HEK293T (cell line): ENCODE results near the gene CUX1.
A peak's percentile ranks its signal among the peaks of the same experiment; 100 is the strongest.

ENCODE experiments used
- CTCF ChIA-PET: fragments of 350-600 bp; formaldehyde crosslinking; extraction: SDS; loops from one replicate; lab custom pipeline; 2021; ENCODE audit warnings: antibody characterized with exemption, inconsistent platforms; lab: Yijun Ruan, JAX
- POLR2A ChIA-PET: fragments of 350-600 bp; formaldehyde crosslinking; extraction: SDS; loops from one replicate; lab custom pipeline; 2020; ENCODE audit warnings: antibody characterized with exemption, inconsistent platforms; lab: Yijun Ruan, JAX
- DNase-seq: peaks from one replicate; pipeline ENCODE4 v3.0.0; 2012; ENCODE audit warnings: mixed read lengths; ENCODE audit errors: extremely low spot score
- ARNT ChIP-seq: fragments of 450-650 bp; IDR thresholded peaks from 2 replicates; pipeline ENCODE4 v1.6.1; 2017; ENCODE audit warnings: mild to moderate bottlenecking
- BHLHE40 ChIP-seq: fragments of 450-650 bp; IDR thresholded peaks from 2 replicates; pipeline ENCODE4 v1.6.1; 2016; ENCODE audit warnings: mild to moderate bottlenecking, moderate library complexity, borderline replicate concordance
- CTBP1 ChIP-seq: fragments of 450-650 bp; IDR thresholded peaks from 2 replicates; pipeline ENCODE4 v1.6.1; 2016; ENCODE audit warnings: borderline replicate concordance
- ELF4 ChIP-seq: fragments of 450-650 bp; IDR thresholded peaks from 2 replicates; pipeline ENCODE4 v1.6.1; 2017; ENCODE audit warnings: antibody characterized with exemption
- FOXA1 ChIP-seq: fragments of 450-650 bp; IDR thresholded peaks from 2 replicates; pipeline ENCODE4 v1.6.1; 2016; ENCODE audit warnings: mild to moderate bottlenecking
- FOXK2 ChIP-seq: fragments of 450-650 bp; IDR thresholded peaks from 2 replicates; pipeline ENCODE4 v1.6.1; 2016; ENCODE audit warnings: mild to moderate bottlenecking
- FOXM1 ChIP-seq: fragments of 450-650 bp; IDR thresholded peaks from 2 replicates; pipeline ENCODE4 v1.6.1; 2017; ENCODE audit warnings: mild to moderate bottlenecking, borderline replicate concordance
- HDGF ChIP-seq: fragments of 450-650 bp; IDR thresholded peaks from 2 replicates; pipeline ENCODE4 v1.6.1; 2017; ENCODE audit warnings: antibody characterized with exemption, borderline replicate concordance
- L3MBTL2 ChIP-seq: fragments of 450-650 bp; conservative IDR thresholded peaks from 2 replicates; pipeline ENCODE4 v1.6.1; 2016; ENCODE audit warnings: mild to moderate bottlenecking
- LEF1 ChIP-seq: fragments of 450-650 bp; IDR thresholded peaks from 2 replicates; pipeline ENCODE4 v1.6.1; 2017; ENCODE audit warnings: mild to moderate bottlenecking, borderline replicate concordance
- NFRKB ChIP-seq: fragments of 450-650 bp; IDR thresholded peaks from 2 replicates; pipeline ENCODE4 v1.6.1; 2016; ENCODE audit warnings: mild to moderate bottlenecking, moderate library complexity
- PKNOX1 ChIP-seq: fragments of 450-650 bp; IDR thresholded peaks from 2 replicates; pipeline ENCODE4 v1.6.1; 2016
- SP1 ChIP-seq: fragments of 450-650 bp; IDR thresholded peaks from 2 replicates; pipeline ENCODE4 v1.6.1; 2017
- SUZ12 ChIP-seq: fragments of 450-650 bp; IDR thresholded peaks from 2 replicates; pipeline ENCODE4 v1.6.1; 2016; ENCODE audit warnings: mild to moderate bottlenecking
- TARDBP ChIP-seq: fragments of 450-650 bp; IDR thresholded peaks from 2 replicates; pipeline ENCODE4 v1.6.1; 2016
- ZNF384 ChIP-seq: fragments of 450-650 bp; IDR thresholded peaks from 2 replicates; pipeline ENCODE4 v1.6.1; 2016

Gene CUX1

DNA sequence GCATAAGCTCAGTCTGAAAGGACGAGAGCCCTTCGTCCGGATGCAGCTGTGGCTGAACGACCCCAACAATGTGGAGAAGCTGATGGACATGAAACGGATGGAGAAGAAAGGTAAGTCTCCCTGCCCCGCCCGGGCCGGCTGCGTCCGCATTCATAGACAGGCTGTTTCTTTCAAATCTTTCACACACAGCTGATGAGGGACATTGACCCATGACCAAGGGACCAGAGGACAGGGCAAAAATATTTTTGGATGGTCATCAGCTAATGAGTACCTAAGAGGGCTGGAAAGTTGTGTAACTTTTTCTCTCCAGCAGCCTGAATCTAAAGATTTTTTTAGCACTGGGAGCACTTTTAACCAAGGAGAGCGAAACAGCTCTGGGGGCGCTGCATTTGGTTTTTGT, 416.7 kb downstream of the CUX1 start:
- ChIA-PET CTCF (no interaction called here), POLR2A (no interaction called here)
- no peak for DNase-seq
- TF ChIP-seq CTBP1 (no peak), HDGF (no peak), SUZ12 (no peak), BHLHE40 (no peak), TARDBP (no peak), LEF1 (no peak), FOXM1 (no peak), ZNF384 (no peak), FOXK2 (no peak), FOXA1 (no peak), NFRKB (no peak), ELF4 (no peak), PKNOX1 (no peak), L3MBTL2 (no peak), SP1 (no peak), ARNT (no peak)

DNA sequence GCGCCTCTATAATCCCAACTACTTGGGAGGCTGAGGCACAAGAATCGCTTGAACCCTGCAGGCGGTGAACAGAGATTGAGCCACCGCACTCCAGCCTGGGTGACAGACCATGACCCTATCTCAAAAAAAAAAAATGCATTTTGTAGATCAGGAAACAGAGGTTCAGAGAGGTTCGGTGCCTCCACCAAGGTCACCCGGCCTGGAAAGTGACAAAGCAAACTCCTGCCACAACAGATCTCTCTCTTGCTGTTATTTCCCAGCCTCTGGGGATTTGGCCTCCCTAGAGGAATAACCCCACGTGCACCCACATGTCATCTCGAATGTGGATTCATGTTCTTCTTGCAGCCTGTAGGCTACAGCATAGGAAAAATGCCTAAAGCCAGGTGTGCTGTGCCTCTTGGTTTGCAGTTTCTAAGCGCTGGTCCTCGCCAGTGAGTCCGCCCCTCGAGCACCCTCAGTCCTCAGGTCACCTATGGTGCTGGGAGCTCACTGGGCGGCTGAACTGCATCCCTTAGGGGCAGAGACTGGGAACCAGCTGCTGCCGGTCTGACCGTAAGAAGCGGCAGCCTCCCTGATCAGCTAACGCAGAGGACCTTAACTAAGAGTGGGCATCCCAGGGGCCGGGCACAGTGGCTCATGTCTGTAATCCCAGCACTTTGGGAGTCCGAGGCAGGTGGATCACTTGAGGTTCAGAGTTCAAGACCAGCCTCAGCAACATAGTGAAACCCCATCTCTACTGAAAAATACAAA, 417.6 kb downstream of the CUX1 start:
- ChIA-PET CTCF (interaction anchor here (0.6 kb wide), 1 partner anchor 15 kb away, joined by 3 read pairs; no protein-coding TSS in a partner anchor), POLR2A (no interaction called here)
- DNase-seq = no peak
- TF ChIP-seq SP1 (no peak), CTBP1 (no peak), NFRKB (no peak), FOXK2 (no peak), TARDBP (no peak), ZNF384 (no peak), HDGF (no peak), SUZ12 (no peak), FOXM1 (no peak), PKNOX1 (no peak), L3MBTL2 (no peak)

- DNase-seq = no peak
- no peak for TF ChIP-seq LEF1
- no peak for TF ChIP-seq ELF4
- CTCF ChIA-PET = interaction anchor here (0.6 to 1.5 kb wide), 3 partner anchors 335 to 569 kb away, joined by 3 to 6 read pairs (median 4); no protein-coding TSS in a partner anchor
- POLR2A ChIA-PET = no interaction called here
Observed at GRCh38 chr7:102236102-102236501, 418.7 kb downstream of the CUX1 start.

- CTCF ChIA-PET = interaction anchor here (0.6 to 1.5 kb wide), 4 partner anchors 11 to 570 kb away, joined by 3 to 6 read pairs (median 4); no protein-coding TSS in a partner anchor
- DNase-seq = peak; percentile 82
- POLR2A ChIA-PET = no interaction called here
- TF ChIP-seq HDGF (no peak), NFRKB (no peak), FOXA1 (no peak), TARDBP (no peak), SP1 (no peak), ZNF384 (no peak), FOXK2 (no peak), L3MBTL2 (no peak)
Observed at GRCh38 chr7:102236592-102237287, 419.3 kb downstream of the CUX1 start.

DNA sequence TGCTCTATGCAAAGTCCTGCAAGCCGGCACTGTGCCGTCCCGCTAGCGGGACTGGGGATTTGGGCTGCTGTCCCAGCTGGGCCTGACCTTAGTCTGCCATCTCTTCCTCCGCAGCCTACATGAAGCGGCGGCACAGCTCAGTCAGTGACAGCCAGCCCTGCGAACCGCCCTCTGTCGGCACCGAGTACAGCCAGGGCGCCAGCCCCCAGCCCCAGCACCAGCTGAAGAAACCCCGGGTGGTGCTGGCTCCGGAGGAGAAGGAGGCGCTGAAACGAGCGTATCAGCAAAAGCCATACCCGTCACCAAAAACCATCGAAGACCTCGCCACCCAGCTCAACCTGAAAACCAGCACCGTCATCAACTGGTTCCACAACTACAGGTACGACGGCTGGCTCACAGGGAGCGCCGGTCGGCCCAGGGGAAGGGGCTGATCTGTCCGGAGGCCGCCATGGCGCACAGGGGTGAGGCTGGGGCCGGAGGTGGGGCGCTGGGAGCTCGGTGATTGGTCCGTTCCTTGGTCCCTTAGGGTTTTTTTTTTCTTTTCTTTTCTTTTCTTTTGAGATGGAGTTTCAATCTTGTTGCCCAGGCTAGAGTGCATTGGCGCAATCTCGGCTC, 421.9 kb downstream of the CUX1 start:
- no peak for DNase-seq
- POLR2A ChIA-PET = no interaction called here
- TF ChIP-seq BHLHE40 = no peak
- no peak for TF ChIP-seq HDGF
- CTCF ChIA-PET = no interaction called here

DNA sequence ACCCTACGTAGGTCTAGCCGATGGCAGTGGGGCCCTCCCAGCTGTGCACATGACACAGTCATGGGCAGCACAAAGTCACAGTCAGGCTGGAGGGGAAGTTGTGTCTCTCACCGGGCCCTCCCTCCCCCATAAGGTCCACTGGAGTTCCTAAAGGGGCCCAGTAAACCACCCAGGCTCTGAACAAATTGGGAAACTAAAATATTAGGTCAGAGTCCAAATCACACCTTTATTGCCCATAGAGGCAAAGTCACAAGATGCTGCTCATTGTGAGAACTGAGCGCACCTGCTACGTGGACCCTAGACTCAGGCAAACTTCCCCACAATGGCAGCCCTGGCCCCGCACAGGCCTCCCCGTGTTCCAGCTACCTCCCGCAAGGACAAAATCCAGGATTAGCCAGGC, 424.0 kb downstream of the CUX1 start:
- ChIA-PET CTCF (no interaction called here), POLR2A (no interaction called here)
- TF ChIP-seq ZNF384 = no peak
- no peak for TF ChIP-seq HDGF
- TF ChIP-seq FOXM1 = no peak
- no peak for TF ChIP-seq SUZ12
- no peak for DNase-seq

GRCh38 chr7:102244601-102245000, 427.2 kb downstream of the CUX1 start:
- DNase-seq = no peak
- POLR2A ChIA-PET = no interaction called here
- CTCF ChIA-PET = interaction anchor here (0.5 kb wide), 1 partner anchor 27 kb away, joined by 3 read pairs; no protein-coding TSS in a partner anchor
- TF ChIP-seq FOXK2 = no peak
- no peak for TF ChIP-seq CTBP1
- TF ChIP-seq FOXM1 = no peak
- TF ChIP-seq PKNOX1 = no peak
- no peak for TF ChIP-seq FOXA1
- no peak for TF ChIP-seq ELF4
- TF ChIP-seq SUZ12 = no peak
- no peak for TF ChIP-seq HDGF
- no peak for TF ChIP-seq ARNT
- no peak for TF ChIP-seq SP1
